Lower leg skin (tissue), 3 donors: ENCODE data around the gene OR2D2.

Source experiments
- POLR2A ChIP-seq, 2 donors: fragments of 450-650 bp; IDR thresholded peaks; one replicate each; pipeline ENCODE4 v1.6.1; 2016 to 2017; ENCODE audit warnings: antibody characterized with exemption in 2 of 2, mild to moderate bottlenecking in 1 of 2, moderate library complexity in 1 of 2
- TF ChIP-seq, protein P1 (sequence below), 3 donors: fragments of 450-650 bp; IDR thresholded peaks; one replicate each; pipeline ENCODE4 v1.5.1; 2016; ENCODE audit warnings: antibody characterized with exemption in 3 of 3, mild to moderate bottlenecking in 3 of 3, moderate library complexity in 2 of 3

DNA sequence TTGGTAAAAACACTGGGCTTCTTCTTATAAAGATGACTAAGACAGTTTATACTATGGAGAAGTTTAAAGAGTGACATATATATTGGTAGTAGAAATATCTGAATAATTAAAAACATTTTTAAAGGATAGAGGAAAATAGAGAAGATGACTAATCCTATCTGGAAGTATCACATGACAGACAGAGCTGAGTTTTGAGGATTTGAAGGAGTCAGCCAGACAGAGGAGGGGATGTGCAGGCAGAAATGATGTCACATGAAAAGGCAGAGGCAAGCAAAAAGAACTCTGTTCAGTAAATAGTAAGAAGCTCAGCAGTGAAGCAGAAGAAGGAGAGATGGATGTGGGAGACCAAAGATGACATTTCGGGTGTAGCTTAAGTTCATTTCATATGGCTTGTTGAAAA lies 27.9 kb downstream of the OR2D2 start:
- TF ChIP-seq, protein P1, sequence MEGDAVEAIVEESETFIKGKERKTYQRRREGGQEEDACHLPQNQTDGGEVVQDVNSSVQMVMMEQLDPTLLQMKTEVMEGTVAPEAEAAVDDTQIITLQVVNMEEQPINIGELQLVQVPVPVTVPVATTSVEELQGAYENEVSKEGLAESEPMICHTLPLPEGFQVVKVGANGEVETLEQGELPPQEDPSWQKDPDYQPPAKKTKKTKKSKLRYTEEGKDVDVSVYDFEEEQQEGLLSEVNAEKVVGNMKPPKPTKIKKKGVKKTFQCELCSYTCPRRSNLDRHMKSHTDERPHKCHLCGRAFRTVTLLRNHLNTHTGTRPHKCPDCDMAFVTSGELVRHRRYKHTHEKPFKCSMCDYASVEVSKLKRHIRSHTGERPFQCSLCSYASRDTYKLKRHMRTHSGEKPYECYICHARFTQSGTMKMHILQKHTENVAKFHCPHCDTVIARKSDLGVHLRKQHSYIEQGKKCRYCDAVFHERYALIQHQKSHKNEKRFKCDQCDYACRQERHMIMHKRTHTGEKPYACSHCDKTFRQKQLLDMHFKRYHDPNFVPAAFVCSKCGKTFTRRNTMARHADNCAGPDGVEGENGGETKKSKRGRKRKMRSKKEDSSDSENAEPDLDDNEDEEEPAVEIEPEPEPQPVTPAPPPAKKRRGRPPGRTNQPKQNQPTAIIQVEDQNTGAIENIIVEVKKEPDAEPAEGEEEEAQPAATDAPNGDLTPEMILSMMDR (IDR thresholded peaks at IDR 0.05) = no peak
- no peak for TF ChIP-seq POLR2A (IDR thresholded peaks at IDR 0.05)
